CD4-positive, alpha-beta T cell (primary cell): ENCODE data around the gene ESAM. TPM values are rescaled to one million over a fixed set of nuclear protein-coding genes. Genes with fewer than 3 reads are reported as not detected.

Experiments used
- ATAC-seq: fragments of 200-7000 bp; cut with Tn5 transposase; one replicate; pipeline ENCODE4 v1.10.0; 2022; ENCODE audit warnings: mild to moderate bottlenecking; ENCODE audit not compliant: poor library complexity
- CTCF ChIA-PET: fragments of 350-600 bp; sonication (Branson Sonifier 250); formaldehyde crosslinking; loops from one replicate; lab custom pipeline; 2021; ENCODE audit warnings: antibody characterized with exemption, inconsistent platforms; lab: Charles Lee
- POLR2A ChIA-PET: fragments of 350-600 bp; sonication (Branson Sonifier 250); formaldehyde crosslinking; loops from one replicate; lab custom pipeline; 2021; ENCODE audit warnings: antibody characterized with exemption, inconsistent platforms; lab: Charles Lee
- DNase-seq, 14 experiments: peaks; one replicate each; pipeline ENCODE4 v3.0.0-alpha.2; 2013 to 2020; ENCODE audit warnings: mixed read lengths in 2 of 14
- H3K27ac ChIP-seq, 2 donors: one replicate each; pipeline versions ENCODE4 v1.5.1 to v1.7.0; 2013; ENCODE audit warnings: low read length in 2 of 2, low read depth in 1 of 2, mild to moderate bottlenecking in 1 of 2
- H3K27me3 ChIP-seq, 2 experiments: 1 replicate in 1 of 2; 2 replicates in 1 of 2; pipeline versions ENCODE4 v1.6.1 to v1.7.0; 2013; ENCODE audit warnings: low read length in 2 of 2, control low read depth in 1 of 2, mild to moderate bottlenecking in 1 of 2, moderate library complexity in 1 of 2; ENCODE audit not compliant: insufficient read depth in 2 of 2, control insufficient read depth in 1 of 2
- H3K36me3 ChIP-seq: one replicate; pipeline ENCODE4 v1.6.1; 2013; ENCODE audit warnings: low read length, control low read depth; ENCODE audit not compliant: insufficient read depth
- H3K4me1 ChIP-seq: one replicate; pipeline ENCODE4 v1.6.1; 2013; ENCODE audit warnings: low read length, control low read depth; ENCODE audit not compliant: insufficient read depth
- H3K4me3 ChIP-seq: one replicate; pipeline ENCODE4 v1.5.1; 2013; ENCODE audit warnings: mild to moderate bottlenecking, low read length, moderate library complexity
- H3K9me3 ChIP-seq, 2 experiments: 1 replicate in 1 of 2; 2 replicates in 1 of 2; pipeline versions ENCODE4 v1.6.1 to v1.7.0; 2013; ENCODE audit warnings: low read length in 2 of 2, mild to moderate bottlenecking in 2 of 2, control low read depth in 1 of 2, moderate library complexity in 1 of 2; ENCODE audit not compliant: control insufficient read depth in 1 of 2, insufficient read depth in 1 of 2
- H3K27ac Mint-ChIP-seq: one replicate; pipeline ENCODE4 v1.8.0; 2020; ENCODE audit warnings: mixed read lengths
- H3K27me3 Mint-ChIP-seq: one replicate; pipeline ENCODE4 v1.8.0; 2021; ENCODE audit warnings: mixed read lengths
- H3K36me3 Mint-ChIP-seq: one replicate; pipeline ENCODE4 v1.8.0; 2021; ENCODE audit warnings: low read depth, mixed read lengths
- H3K4me1 Mint-ChIP-seq: one replicate; pipeline ENCODE4 v1.8.0; 2021; ENCODE audit warnings: low read depth, mixed read lengths
- H3K4me3 Mint-ChIP-seq: one replicate; pipeline ENCODE4 v1.8.0; 2020; ENCODE audit warnings: mild to moderate bottlenecking, mixed read lengths
- H3K9me3 Mint-ChIP-seq: one replicate; pipeline ENCODE4 v1.8.0; 2020; ENCODE audit warnings: mixed read lengths
- intact Hi-C, 2 experiments: fragments of 100-400 bp; cut with DNase I in 1 of 2; cut with micrococcal nuclease in 1 of 2; formaldehyde crosslinking; loops; one replicate each; pipeline versions ENCODE4 v1.15.1 to v1.9.0; 2023 to 2025; cut with DNase I, micrococcal nuclease
- polyA plus RNA-seq, 2 donors: library from polyadenylated mRNA; unstranded; fragments of 120-200 nt; gene quantifications; one replicate each; pipeline ENCODE4 v1.2.1, GENCODE V29; 2013
- total RNA-seq, 174 experiments: library from RNA in 2 of 174; stranded (reverse) in 2 of 174; gene quantifications; one replicate each; pipeline ENCODE4 v1.2.3 and lab custom pipeline; 2021 to 2026
- TF ChIP-seq, protein P1 (sequence below): fragments of 200-600 bp; IDR thresholded peaks from one replicate; pipeline ENCODE4 v1.8.0; 2022; ENCODE audit warnings: antibody characterized with exemption, mild to moderate bottlenecking

ESAM gene, protein sequence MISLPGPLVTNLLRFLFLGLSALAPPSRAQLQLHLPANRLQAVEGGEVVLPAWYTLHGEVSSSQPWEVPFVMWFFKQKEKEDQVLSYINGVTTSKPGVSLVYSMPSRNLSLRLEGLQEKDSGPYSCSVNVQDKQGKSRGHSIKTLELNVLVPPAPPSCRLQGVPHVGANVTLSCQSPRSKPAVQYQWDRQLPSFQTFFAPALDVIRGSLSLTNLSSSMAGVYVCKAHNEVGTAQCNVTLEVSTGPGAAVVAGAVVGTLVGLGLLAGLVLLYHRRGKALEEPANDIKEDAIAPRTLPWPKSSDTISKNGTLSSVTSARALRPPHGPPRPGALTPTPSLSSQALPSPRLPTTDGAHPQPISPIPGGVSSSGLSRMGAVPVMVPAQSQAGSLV
- total RNA-seq, result under 1 TPM; 0.38 to 0.64 TPM
- polyA plus RNA-seq (2013, experiment 1 of 2), result 1.5 TPM
- polyA plus RNA-seq (2013, experiment 2 of 2), result 3.3 TPM
- 0 to 2.7 (median 0.61) reads per million in 172 experiments for total RNA-seq (lab: John Stamatoyannopoulos, UW)

DNA sequence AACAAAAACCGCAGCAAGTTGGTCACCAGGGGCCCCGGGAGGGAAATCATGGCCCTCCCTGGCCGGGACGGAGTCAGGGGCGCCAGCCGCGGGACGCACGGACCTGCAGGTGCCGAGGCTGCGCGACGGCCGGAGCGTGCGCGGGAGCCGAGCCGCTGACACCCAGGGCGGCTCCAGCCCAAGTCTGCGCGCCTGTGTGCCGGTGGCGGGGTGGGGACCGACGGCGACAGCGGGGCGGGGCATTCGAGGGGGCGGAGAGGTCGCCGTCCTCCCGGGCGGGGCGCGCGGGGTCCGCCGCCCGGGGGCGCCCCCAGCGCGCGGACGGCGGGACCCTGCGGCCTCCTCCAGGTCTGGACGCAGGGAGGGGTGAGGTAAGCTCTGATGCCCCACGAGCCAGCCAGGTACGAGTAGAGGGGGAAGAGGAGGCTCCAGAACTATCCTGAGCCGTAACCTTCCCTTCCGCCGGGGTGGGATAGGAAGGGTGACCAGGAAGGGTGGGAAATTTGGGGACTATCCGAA is at the start of gene ESAM:
ESAM (minus strand) TSS at position 186 of the 519 bp plus-strand sequence; CDS start at position 50, 136 bp downstream.
- H3K27me3 ChIP-seq, result peaks cover 45 to 46% of the 10 kb centered on the region in 2 experiments
- ChIA-PET CTCF (interaction anchor here (1.3 to 6.1 kb wide), 12 partner anchors 10 to 114 kb away, joined by 4 to 60 read pairs (median 10); partner anchors contain the start of genes MSANTD2, SIAE, SPA17 and VSIG2), POLR2A (interaction anchor here (0.6 to 6.5 kb wide), 5 partner anchors 15 to 92 kb away, joined by 3 to 65 read pairs (median 7); partner anchors contain the start of genes MSANTD2, SIAE and SPA17)
- H3K27me3 Mint-ChIP-seq, result peaks cover 50% of the 10 kb centered on the region
- peak within 1 kb of the TSS; percentile 68 for H3K4me3 ChIP-seq
- no peaks in the 10 kb centered on the region for H3K9me3 Mint-ChIP-seq
- peak; percentile 41 to 84 (median 66) for DNase-seq
- H3K27ac Mint-ChIP-seq, result no peak within 1 kb of the TSS
- ATAC-seq, result peak; percentile 62
- H3K4me1 Mint-ChIP-seq, result peaks cover 37% of the 10 kb centered on the region
- H3K4me1 ChIP-seq, result peaks cover 54% of the 10 kb centered on the region
- TF ChIP-seq, protein P1, sequence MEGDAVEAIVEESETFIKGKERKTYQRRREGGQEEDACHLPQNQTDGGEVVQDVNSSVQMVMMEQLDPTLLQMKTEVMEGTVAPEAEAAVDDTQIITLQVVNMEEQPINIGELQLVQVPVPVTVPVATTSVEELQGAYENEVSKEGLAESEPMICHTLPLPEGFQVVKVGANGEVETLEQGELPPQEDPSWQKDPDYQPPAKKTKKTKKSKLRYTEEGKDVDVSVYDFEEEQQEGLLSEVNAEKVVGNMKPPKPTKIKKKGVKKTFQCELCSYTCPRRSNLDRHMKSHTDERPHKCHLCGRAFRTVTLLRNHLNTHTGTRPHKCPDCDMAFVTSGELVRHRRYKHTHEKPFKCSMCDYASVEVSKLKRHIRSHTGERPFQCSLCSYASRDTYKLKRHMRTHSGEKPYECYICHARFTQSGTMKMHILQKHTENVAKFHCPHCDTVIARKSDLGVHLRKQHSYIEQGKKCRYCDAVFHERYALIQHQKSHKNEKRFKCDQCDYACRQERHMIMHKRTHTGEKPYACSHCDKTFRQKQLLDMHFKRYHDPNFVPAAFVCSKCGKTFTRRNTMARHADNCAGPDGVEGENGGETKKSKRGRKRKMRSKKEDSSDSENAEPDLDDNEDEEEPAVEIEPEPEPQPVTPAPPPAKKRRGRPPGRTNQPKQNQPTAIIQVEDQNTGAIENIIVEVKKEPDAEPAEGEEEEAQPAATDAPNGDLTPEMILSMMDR, result no peak
- H3K9me3 ChIP-seq, result peaks cover 0 to 15% of the 10 kb centered on the region in 2 experiments
- no peak within 1 kb of the TSS for H3K27ac ChIP-seq
- H3K36me3 ChIP-seq, result peaks cover 2% of the 10 kb centered on the region
- H3K36me3 Mint-ChIP-seq, result peaks cover 11% of the 10 kb centered on the region
- intact Hi-C loops, result loop anchor here (2.0 to 10.0 kb wide), 3 partner anchors 75 to 1017 kb away; partner anchors contain the start of gene ZNF202 (in 1 of the 2)
- H3K4me3 Mint-ChIP-seq, result peak within 1 kb of the TSS; percentile 97

DNA sequence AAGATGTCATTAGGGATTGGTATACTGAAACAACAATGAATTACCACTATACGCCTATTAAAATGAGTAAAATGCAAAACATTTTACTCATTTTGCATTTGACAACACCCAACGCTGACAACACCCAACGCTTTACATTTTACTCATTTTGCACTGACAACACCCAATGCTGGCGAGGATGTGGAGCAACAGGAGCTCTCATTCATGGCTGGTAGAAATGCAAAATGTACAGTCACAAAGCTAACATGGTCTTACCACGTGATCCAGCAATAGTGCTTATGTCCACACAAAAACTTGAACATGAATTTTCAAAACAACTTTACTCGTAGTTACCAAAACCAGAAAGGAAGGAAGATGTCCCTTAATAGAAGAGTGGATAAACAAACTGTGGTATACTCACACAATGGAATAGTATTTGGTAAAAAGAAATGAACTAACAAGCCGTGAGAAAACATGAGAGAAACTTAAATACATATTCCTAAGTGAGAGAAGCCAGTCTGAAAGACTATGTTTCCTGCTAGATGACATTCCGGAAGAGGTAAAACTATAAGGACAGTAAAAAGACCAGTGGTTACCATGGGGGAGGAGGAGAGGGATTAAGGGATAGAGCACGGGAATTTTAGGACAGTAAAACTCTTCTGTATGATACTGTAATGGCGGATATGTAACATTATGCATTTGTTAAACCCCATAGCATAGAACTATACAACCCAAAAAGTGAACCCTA is 49.5 kb upstream of the ESAM start:
- no peaks in the 10 kb centered on the region for H3K4me1 Mint-ChIP-seq
- intact Hi-C loops, result no loop called here

More for the DNA sequence above, 49.5 kb upstream of the ESAM start:
- Mint-ChIP-seq H3K9me3 (no peaks in the 10 kb centered on the region), H3K36me3 (peaks cover 8% of the 10 kb centered on the region), H3K27ac (no peak overlapping the region), H3K4me3 (no peak overlapping the region), H3K27me3 (peaks cover 40% of the 10 kb centered on the region)
- H3K27ac ChIP-seq, result no peak overlapping the region
- peaks cover 9 to 13% of the 10 kb centered on the region in 2 experiments for H3K27me3 ChIP-seq
- no peaks in the 10 kb centered on the region for H3K4me1 ChIP-seq
- no peak for DNase-seq
- ChIA-PET CTCF (no interaction called here), POLR2A (no interaction called here)
- ATAC-seq, result no peak
- no peak overlapping the region for H3K4me3 ChIP-seq
- H3K36me3 ChIP-seq, result no peaks in the 10 kb centered on the region
- H3K9me3 ChIP-seq, result no peaks in the 10 kb centered on the region
- TF ChIP-seq, protein P1, result no peak
